Measurements from ENCODE around the gene PTPRD. TPM values are rescaled to one million over a fixed set of nuclear protein-coding genes. Genes with fewer than 3 reads are reported as not detected.

The PTPRD gene
- total RNA-seq, 1 experiment from 2014 or later, result 0.02 TPM

GRCh38 chr9:8857068-8857925 is 1755.5 kb downstream of the PTPRD start (continued):
- TF ChIP-seq CEBPB (IDR thresholded peaks at IDR 0.05; ENCODE audit: low read depth) (no peak), REST (IDR thresholded peaks at IDR 0.05; ENCODE audit: low read depth) (no peak), RAD21 (IDR thresholded peaks at IDR 0.05; ENCODE audit: low read depth) (no peak), MAX (IDR thresholded peaks at IDR 0.05) (no peak), CTCF (IDR thresholded peaks at IDR 0.05 in 2 of 3, conservative IDR thresholded peaks at IDR 0.05 in 1 of 3; ENCODE audit: borderline replicate concordance in 1 of 3, insufficient read depth in 1 of 3, low read depth in 2 of 3, low read length in 2 of 3) (no peak)
